Measurements from ENCODE around the gene DCBLD1.

- no peak for TF ChIP-seq CTCF (IDR thresholded peaks at IDR 0.05; ENCODE audit: low read depth, low read length, poor library complexity, severe bottlenecking)
- no peak for TF ChIP-seq EZH2phosphoT487 (IDR thresholded peaks at IDR 0.05; ENCODE audit: borderline replicate concordance, low read length)
Measured at GRCh38 chr6:117564681-117565080, 82.2 kb downstream of the DCBLD1 start.
